Caco-2 (cell line): ENCODE results near the gene COA5. TPM values are rescaled to one million over a fixed set of nuclear protein-coding genes. Genes with fewer than 3 reads are reported as not detected.

ENCODE experiments used
- BruUV-seq: library from RNA; stranded (reverse); fragments of 400-500 nt; replicated peaks from 2 replicates; lab custom pipeline; 2021; lab: Mats Ljungman, UMichigan
- CTCF ChIA-PET: fragments of 300-600 bp; sonication (Branson Sonifier 250); formaldehyde crosslinking; loops from one replicate; lab custom pipeline; 2022; ENCODE audit warnings: antibody characterized with exemption; lab: Charles Lee
- POLR2A ChIA-PET: fragments of 300-600 bp; sonication (Branson Sonifier 250); formaldehyde crosslinking; loops from one replicate; lab custom pipeline; 2022; ENCODE audit warnings: antibody characterized with exemption; lab: Charles Lee
- DNase-seq, 2 experiments: peaks; one replicate each; pipeline versions ENCODE4 v3.0.0 to v3.0.0-alpha.2; 2020 to 2022
- H3K27me3 ChIP-seq: replicated peaks from 2 replicates; pipeline ENCODE4 v1.6.0; 2011; ENCODE audit warnings: low read length; ENCODE audit not compliant: control insufficient read depth, insufficient read depth
- H3K36me3 ChIP-seq: 2 replicates; pipeline ENCODE4 v1.5.1; 2011; ENCODE audit warnings: low read length; ENCODE audit not compliant: control insufficient read depth, insufficient read depth
- H3K4me1 ChIP-seq: fragments of 250-450 bp; sonication (Bioruptor Pico); 2 replicates; pipeline ENCODE4 v1.5.1; 2020; ENCODE audit warnings: mild to moderate bottlenecking
- H3K4me3 ChIP-seq: 2 replicates; pipeline ENCODE4 v1.5.1; 2011; ENCODE audit warnings: low read depth, mild to moderate bottlenecking, control low read depth, low read length
- H3K9me3 ChIP-seq: fragments of 250-450 bp; sonication (Bioruptor Pico); 2 replicates; pipeline ENCODE4 v1.5.1; 2020; ENCODE audit warnings: mild to moderate bottlenecking, moderate library complexity
- H3K27ac Mint-ChIP-seq: one replicate; pipeline ENCODE4 v1.8.0; 2022; ENCODE audit warnings: mixed read lengths; ENCODE audit not compliant: unreplicated experiment
- H3K27me3 Mint-ChIP-seq: one replicate; pipeline ENCODE4 v1.8.0; 2022; ENCODE audit warnings: mixed read lengths; ENCODE audit not compliant: insufficient read depth, unreplicated experiment
- H3K36me3 Mint-ChIP-seq: one replicate; pipeline ENCODE4 v1.8.0; 2022; ENCODE audit warnings: mild to moderate bottlenecking, mixed read lengths; ENCODE audit not compliant: insufficient read depth, unreplicated experiment
- H3K4me1 Mint-ChIP-seq: one replicate; pipeline ENCODE4 v1.8.0; 2022; ENCODE audit warnings: low read depth, mixed read lengths; ENCODE audit not compliant: unreplicated experiment
- H3K4me3 Mint-ChIP-seq: one replicate; pipeline ENCODE4 v1.8.0; 2022; ENCODE audit warnings: mild to moderate bottlenecking, moderate library complexity, mixed read lengths; ENCODE audit not compliant: unreplicated experiment
- H3K9me3 Mint-ChIP-seq: one replicate; pipeline ENCODE4 v1.8.0; 2022; ENCODE audit warnings: mixed read lengths; ENCODE audit not compliant: unreplicated experiment
- CTCF ChIP-seq, 2 experiments: fragments of 200-600 bp in 1 of 2; IDR thresholded peaks; 1 replicate in 1 of 2; 2 replicates in 1 of 2; pipeline versions ENCODE4 v1.5.1 to v1.8.0; 2011 to 2022; ENCODE audit warnings: antibody characterized with exemption in 1 of 2, control low read depth in 1 of 2, inconsistent platforms in 1 of 2, low read depth in 1 of 2, low read length in 1 of 2, mild to moderate bottlenecking in 1 of 2, moderate library complexity in 1 of 2; ENCODE audit not compliant: insufficient read depth in 1 of 2, severe bottlenecking in 1 of 2, unreplicated experiment in 1 of 2
- intact Hi-C: fragments of 100-400 bp; cut with micrococcal nuclease; formaldehyde crosslinking; loops from one replicate; pipeline ENCODE4 v1.10.0; 2022; ENCODE audit not compliant: unreplicated experiment
- total RNA-seq: library from RNA; stranded (reverse); gene quantifications from 2 replicates; pipeline ENCODE4 v1.2.3, GENCODE V29; 2022

COA5 gene
- total RNA-seq, 1 experiment from 2014 or later: 35.7 TPM

GRCh38 chr2:98589489-98589888, 18.8 kb downstream of the COA5 start:
- Mint-ChIP-seq H3K4me1 (no peaks in the 10 kb centered on the region), H3K4me3 (no peak overlapping the region), H3K9me3 (no peaks in the 10 kb centered on the region), H3K27ac (no peak overlapping the region), H3K27me3 (no peaks in the 10 kb centered on the region), H3K36me3 (peaks cover 8% of the 10 kb centered on the region)
- H3K4me1 ChIP-seq: no peaks in the 10 kb centered on the region; the same call in 1 of the 2 replicates
- DNase-seq: no peak
- ChIA-PET CTCF (no interaction called here), POLR2A (no interaction called here)
- H3K4me3 ChIP-seq: no peak overlapping the region
- no TSS peak for BruUV-seq
- no peaks in the 10 kb centered on the region for H3K36me3 ChIP-seq
- intact Hi-C loops: no loop called here
- H3K27me3 ChIP-seq: no peaks in the 10 kb centered on the region
- H3K9me3 ChIP-seq: no peaks in the 10 kb centered on the region; the same call in 1 of the 2 replicates
- no peak for TF ChIP-seq CTCF (IDR thresholded peaks at IDR 0.05; ENCODE audit: insufficient read depth in 1 of 2, low read depth in 1 of 2, low read length in 1 of 2, severe bottlenecking in 1 of 2, unreplicated experiment in 1 of 2)

GRCh38 chr2:98588880-98589431, 19.4 kb downstream of the COA5 start:
- Histone ChIP-seq H3K27me3 (no peaks in the 10 kb centered on the region), H3K4me3 (no peak overlapping the region), H3K36me3 (no peaks in the 10 kb centered on the region), H3K9me3 (no peaks in the 10 kb centered on the region; the same call in 1 of the 2 replicates), H3K4me1 (peaks cover 5% of the 10 kb centered on the region)
- intact Hi-C loops: no loop called here
- ChIA-PET CTCF (no interaction called here), POLR2A (no interaction called here)
- H3K27me3 Mint-ChIP-seq: no peaks in the 10 kb centered on the region
- no peaks in the 10 kb centered on the region for H3K9me3 Mint-ChIP-seq
- no TSS peak for BruUV-seq
- no peaks in the 10 kb centered on the region for H3K4me1 Mint-ChIP-seq
- peaks cover 7% of the 10 kb centered on the region for H3K36me3 Mint-ChIP-seq
- no peak overlapping the region for H3K4me3 Mint-ChIP-seq
- no peak overlapping the region for H3K27ac Mint-ChIP-seq
- TF ChIP-seq CTCF (IDR thresholded peaks at IDR 0.05; ENCODE audit: insufficient read depth in 1 of 2, low read depth in 1 of 2, low read length in 1 of 2, severe bottlenecking in 1 of 2, unreplicated experiment in 1 of 2): no peak
- DNase-seq: no peak

GRCh38 chr2:98586551-98587140, 21.7 kb downstream of the COA5 start:
- Mint-ChIP-seq H3K4me1 (no peaks in the 10 kb centered on the region), H3K36me3 (no peaks in the 10 kb centered on the region), H3K9me3 (no peaks in the 10 kb centered on the region), H3K27ac (no peak overlapping the region), H3K4me3 (no peak overlapping the region), H3K27me3 (no peaks in the 10 kb centered on the region)
- no peak for TF ChIP-seq CTCF (IDR thresholded peaks at IDR 0.05; ENCODE audit: insufficient read depth in 1 of 2, low read depth in 1 of 2, low read length in 1 of 2, severe bottlenecking in 1 of 2, unreplicated experiment in 1 of 2)
- H3K36me3 ChIP-seq: no peaks in the 10 kb centered on the region
- CTCF ChIA-PET: no interaction called here
- intact Hi-C loops: no loop called here
- no peak for DNase-seq
- POLR2A ChIA-PET: no interaction called here
- H3K4me3 ChIP-seq: no peak overlapping the region
- BruUV-seq: no TSS peak
- no peaks in the 10 kb centered on the region for H3K9me3 ChIP-seq
- no peaks in the 10 kb centered on the region for H3K27me3 ChIP-seq
- peaks cover 6% of the 10 kb centered on the region for H3K4me1 ChIP-seq
